Parathyroid adenoma (tissue), 2 donors: Measurements from ENCODE around the gene SAAL1.

ENCODE experiments used
- H2AFZ ChIP-seq: fragments of 300-600 bp; sonication (generic); one replicate; pipeline ENCODE4 v1.7.0; 2017; ENCODE audit warnings: antibody characterized with exemption, mild to moderate bottlenecking
- H3K27ac ChIP-seq: fragments of 300-600 bp; sonication (generic); one replicate; pipeline ENCODE4 v1.7.0; 2017
- H3K27me3 ChIP-seq: fragments of 300-600 bp; sonication (generic); one replicate; pipeline ENCODE4 v1.7.0; 2017; ENCODE audit warnings: low read length; ENCODE audit not compliant: control insufficient read depth, insufficient read depth
- H3K36me3 ChIP-seq: fragments of 300-600 bp; sonication (generic); one replicate; pipeline ENCODE4 v1.7.0; 2017; ENCODE audit warnings: low read length; ENCODE audit not compliant: control insufficient read depth, insufficient read depth
- H3K4me1 ChIP-seq: fragments of 300-600 bp; sonication (generic); one replicate; pipeline ENCODE4 v1.7.0; 2017; ENCODE audit warnings: control low read depth
- H3K4me2 ChIP-seq: fragments of 300-600 bp; sonication (generic); one replicate; pipeline ENCODE4 v1.7.0; 2017; ENCODE audit warnings: low read length
- H3K4me3 ChIP-seq: fragments of 300-600 bp; sonication (generic); one replicate; pipeline ENCODE4 v1.7.0; 2017; ENCODE audit warnings: low read depth, low read length
- H3K79me2 ChIP-seq: fragments of 300-600 bp; sonication (generic); one replicate; pipeline ENCODE4 v1.7.0; 2017; ENCODE audit warnings: control low read depth
- H3K9ac ChIP-seq: fragments of 300-600 bp; sonication (generic); one replicate; pipeline ENCODE4 v1.7.0; 2017; ENCODE audit warnings: mild to moderate bottlenecking
- H3K9me3 ChIP-seq: fragments of 300-600 bp; sonication (generic); one replicate; pipeline ENCODE4 v1.7.0; 2017; ENCODE audit warnings: low read length; ENCODE audit not compliant: control insufficient read depth
- CTCF ChIP-seq: fragments of 300-600 bp; sonication (generic); IDR thresholded peaks from one replicate; pipeline ENCODE4 v1.7.0; 2017; ENCODE audit warnings: antibody characterized with exemption, mild to moderate bottlenecking
- donor health status: primary hyperparathyroidism.

Gene SAAL1

GRCh38 chr11:18088966-18089365 lies 16.9 kb downstream of the SAAL1 start:
- no peaks in the 10 kb centered on the region for H3K27me3 ChIP-seq
- no peak overlapping the region for H2AFZ ChIP-seq
- no peak overlapping the region for H3K4me2 ChIP-seq
- no peak overlapping the region for H3K9ac ChIP-seq
- H3K4me3 ChIP-seq: no peak overlapping the region
- no peaks in the 10 kb centered on the region for H3K9me3 ChIP-seq
- no peaks in the 10 kb centered on the region for H3K4me1 ChIP-seq
- H3K27ac ChIP-seq: no peak overlapping the region
- TF ChIP-seq CTCF: no peak
- no peaks in the 10 kb centered on the region for H3K79me2 ChIP-seq
- H3K36me3 ChIP-seq: no peaks in the 10 kb centered on the region

DNA sequence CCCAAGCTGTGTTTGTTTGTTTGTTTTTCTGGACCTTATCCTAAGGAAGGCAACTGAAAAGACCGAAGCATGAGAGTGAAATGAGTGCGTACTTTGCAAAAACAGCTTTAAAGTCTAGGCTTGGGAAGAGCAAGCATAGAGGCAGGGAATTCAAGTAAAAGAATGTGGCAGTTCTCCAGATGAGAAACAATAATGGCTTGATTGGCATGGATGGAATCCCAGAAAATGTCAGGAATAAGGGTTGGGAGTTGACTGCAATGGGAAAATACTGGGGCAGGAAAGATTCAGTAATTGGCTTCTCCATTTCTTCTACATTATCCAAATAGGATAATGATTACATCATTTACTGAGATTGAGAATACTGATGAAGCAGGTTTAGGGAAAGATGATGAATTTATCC lies 17.5 kb downstream of the SAAL1 start:
- Histone ChIP-seq H3K79me2 (no peaks in the 10 kb centered on the region), H3K36me3 (no peaks in the 10 kb centered on the region), H3K27ac (no peak overlapping the region), H3K9ac (no peak overlapping the region), H3K4me3 (no peak overlapping the region), H2AFZ (no peak overlapping the region), H3K27me3 (no peaks in the 10 kb centered on the region), H3K9me3 (no peaks in the 10 kb centered on the region), H3K4me1 (no peaks in the 10 kb centered on the region), H3K4me2 (no peak overlapping the region)
- TF ChIP-seq CTCF: no peak

- Histone ChIP-seq H3K9me3 (no peaks in the 10 kb centered on the region), H3K79me2 (no peaks in the 10 kb centered on the region), H2AFZ (no peak overlapping the region), H3K27me3 (no peaks in the 10 kb centered on the region), H3K4me3 (no peak overlapping the region), H3K4me2 (no peak overlapping the region), H3K36me3 (no peaks in the 10 kb centered on the region), H3K4me1 (no peaks in the 10 kb centered on the region), H3K9ac (no peak overlapping the region), H3K27ac (no peak overlapping the region)
- TF ChIP-seq CTCF: no peak
Measured at GRCh38 chr11:18081551-18081950, 24.3 kb downstream of the SAAL1 start.

DNA sequence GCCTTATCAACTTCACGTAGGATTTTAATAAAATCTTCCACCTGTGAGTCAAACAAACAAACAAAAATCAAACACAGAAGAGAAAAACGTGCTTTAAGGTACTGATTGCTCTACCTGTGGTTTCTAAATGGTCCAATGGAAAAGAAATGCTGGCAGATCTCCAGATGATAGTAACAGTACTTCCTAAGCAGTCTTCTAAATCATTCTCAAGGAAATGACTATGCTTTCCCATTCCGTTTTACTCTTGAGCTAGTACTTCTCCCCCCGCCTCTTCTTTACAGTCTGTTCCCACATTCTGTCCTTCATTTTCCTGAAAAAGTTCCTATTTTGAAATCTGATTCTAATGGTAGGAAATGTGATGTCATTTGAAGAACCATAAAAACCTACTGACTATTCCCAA lies 25.4 kb downstream of the SAAL1 start:
- Histone ChIP-seq H3K9ac (no peak overlapping the region), H3K79me2 (no peaks in the 10 kb centered on the region), H2AFZ (no peak overlapping the region), H3K4me1 (no peaks in the 10 kb centered on the region), H3K27me3 (no peaks in the 10 kb centered on the region), H3K27ac (no peak overlapping the region), H3K36me3 (no peaks in the 10 kb centered on the region), H3K4me3 (no peak overlapping the region), H3K9me3 (no peaks in the 10 kb centered on the region), H3K4me2 (no peak overlapping the region)
- no peak for TF ChIP-seq CTCF

- Histone ChIP-seq H3K9me3 (no peaks in the 10 kb centered on the region), H3K36me3 (no peaks in the 10 kb centered on the region), H3K9ac (no peak overlapping the region), H3K79me2 (no peaks in the 10 kb centered on the region), H3K4me3 (no peak overlapping the region), H3K4me1 (no peaks in the 10 kb centered on the region), H2AFZ (no peak overlapping the region), H3K4me2 (no peak overlapping the region), H3K27ac (no peak overlapping the region), H3K27me3 (no peaks in the 10 kb centered on the region)
- no peak for TF ChIP-seq CTCF
Measured at GRCh38 chr11:18078909-18079308, 27.0 kb downstream of the SAAL1 start.
